Measurements from ENCODE around the gene AGTRAP. TPM values are rescaled to one million over a fixed set of nuclear protein-coding genes. Genes with fewer than 3 reads are reported as not detected.

AGTRAP gene
- total and polyA plus RNA-seq, 9 of the 15 experiments (the other 6 are each of a cell fraction or from before 2014, with no cell fraction given): 26.8 to 105 (median 57.5) TPM

DNA sequence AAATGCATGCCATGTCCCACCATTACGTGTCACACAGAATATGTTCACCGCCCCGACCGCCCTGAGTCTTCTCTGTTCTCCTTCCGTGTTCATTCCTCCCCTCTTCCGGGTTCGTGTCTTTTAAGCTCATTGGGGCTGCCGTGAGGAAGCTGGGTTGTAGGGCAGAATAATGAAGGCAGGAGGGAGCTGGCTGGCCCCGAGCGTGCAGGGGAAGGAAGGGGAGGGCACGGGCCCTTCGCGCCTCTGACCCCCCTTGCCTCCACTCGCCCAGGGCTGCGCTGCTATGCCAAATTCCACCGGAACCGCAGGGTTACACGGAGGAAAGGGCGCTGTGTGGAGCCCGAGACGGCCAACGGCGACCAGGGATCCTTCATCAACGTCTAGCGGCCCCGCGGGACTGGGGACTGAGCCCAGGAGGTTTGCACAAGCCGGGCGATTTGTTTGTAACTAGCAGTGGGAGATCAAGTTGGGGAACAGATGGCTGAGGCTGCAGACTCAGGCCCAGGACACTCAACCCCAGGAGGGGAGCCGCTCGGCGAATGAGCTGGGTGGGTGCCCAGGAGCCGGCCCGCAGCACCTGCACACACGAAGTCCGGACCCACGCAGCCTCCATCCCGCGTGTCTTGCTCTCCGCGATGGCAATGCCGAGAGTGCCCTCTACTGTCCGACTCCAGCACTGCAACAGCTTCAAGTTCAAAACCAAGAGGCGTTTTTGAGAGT is 16.5 kb upstream of the AGTRAP start (continued):
- TF ChIP-seq ZNF175 (CRISPR knock-in tag; IDR thresholded peaks at IDR 0.05; ENCODE audit: low read depth) (no peak), MAFG (tag; conservative IDR thresholded peaks at IDR 0.05) (no peak), ZNF133 (CRISPR knock-in tag; IDR thresholded peaks at IDR 0.05) (no peak), HNRNPL (IDR thresholded peaks at IDR 0.05; ENCODE audit: low read depth, low read length) (no peak), ZNF584 (CRISPR knock-in tag; IDR thresholded peaks at IDR 0.05; ENCODE audit: low read depth) (no peak), ZNF324 (CRISPR knock-in tag; IDR thresholded peaks at IDR 0.05) (no peak), HMGN3 (IDR thresholded peaks at IDR 0.05; ENCODE audit: borderline replicate concordance, extremely low read depth, insufficient read length, low read depth, low read length) (no peak), ZNF316 (IDR thresholded peaks at IDR 0.05) (no peak), ZNF174 (CRISPR knock-in tag; IDR thresholded peaks at IDR 0.05) (no peak), MYBL2 (IDR thresholded peaks at IDR 0.05; ENCODE audit: low read depth) (no peak), MYBL2 (CRISPR knock-in tag; IDR thresholded peaks at IDR 0.05; ENCODE audit: borderline replicate concordance) (no peak), EGR1 (conservative IDR thresholded peaks at IDR 0.05) (peak; percentile 16; the same call in 1 of the 2 replicates), RBM15 (IDR thresholded peaks at IDR 0.05; ENCODE audit: insufficient read depth, low read length) (no peak), DMBX1 (CRISPR knock-in tag; IDR thresholded peaks at IDR 0.05; ENCODE audit: borderline replicate concordance) (no peak), SUPT5H (IDR thresholded peaks at IDR 0.05) (no peak), TCF3 (CRISPR knock-in tag; IDR thresholded peaks at IDR 0.05) (no peak)
- TF ChIP-seq, protein P1, sequence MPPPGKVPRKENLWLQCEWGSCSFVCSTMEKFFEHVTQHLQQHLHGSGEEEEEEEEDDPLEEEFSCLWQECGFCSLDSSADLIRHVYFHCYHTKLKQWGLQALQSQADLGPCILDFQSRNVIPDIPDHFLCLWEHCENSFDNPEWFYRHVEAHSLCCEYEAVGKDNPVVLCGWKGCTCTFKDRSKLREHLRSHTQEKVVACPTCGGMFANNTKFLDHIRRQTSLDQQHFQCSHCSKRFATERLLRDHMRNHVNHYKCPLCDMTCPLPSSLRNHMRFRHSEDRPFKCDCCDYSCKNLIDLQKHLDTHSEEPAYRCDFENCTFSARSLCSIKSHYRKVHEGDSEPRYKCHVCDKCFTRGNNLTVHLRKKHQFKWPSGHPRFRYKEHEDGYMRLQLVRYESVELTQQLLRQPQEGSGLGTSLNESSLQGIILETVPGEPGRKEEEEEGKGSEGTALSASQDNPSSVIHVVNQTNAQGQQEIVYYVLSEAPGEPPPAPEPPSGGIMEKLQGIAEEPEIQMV (tag; conservative IDR thresholded peaks at IDR 0.05; ENCODE audit: low read depth): no peak
- TF ChIP-seq, protein P2, sequence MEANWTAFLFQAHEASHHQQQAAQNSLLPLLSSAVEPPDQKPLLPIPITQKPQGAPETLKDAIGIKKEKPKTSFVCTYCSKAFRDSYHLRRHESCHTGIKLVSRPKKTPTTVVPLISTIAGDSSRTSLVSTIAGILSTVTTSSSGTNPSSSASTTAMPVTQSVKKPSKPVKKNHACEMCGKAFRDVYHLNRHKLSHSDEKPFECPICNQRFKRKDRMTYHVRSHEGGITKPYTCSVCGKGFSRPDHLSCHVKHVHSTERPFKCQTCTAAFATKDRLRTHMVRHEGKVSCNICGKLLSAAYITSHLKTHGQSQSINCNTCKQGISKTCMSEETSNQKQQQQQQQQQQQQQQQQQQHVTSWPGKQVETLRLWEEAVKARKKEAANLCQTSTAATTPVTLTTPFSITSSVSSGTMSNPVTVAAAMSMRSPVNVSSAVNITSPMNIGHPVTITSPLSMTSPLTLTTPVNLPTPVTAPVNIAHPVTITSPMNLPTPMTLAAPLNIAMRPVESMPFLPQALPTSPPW (CRISPR knock-in tag; IDR thresholded peaks at IDR 0.05): peak; percentile 54
- TF ChIP-seq, protein P3, sequence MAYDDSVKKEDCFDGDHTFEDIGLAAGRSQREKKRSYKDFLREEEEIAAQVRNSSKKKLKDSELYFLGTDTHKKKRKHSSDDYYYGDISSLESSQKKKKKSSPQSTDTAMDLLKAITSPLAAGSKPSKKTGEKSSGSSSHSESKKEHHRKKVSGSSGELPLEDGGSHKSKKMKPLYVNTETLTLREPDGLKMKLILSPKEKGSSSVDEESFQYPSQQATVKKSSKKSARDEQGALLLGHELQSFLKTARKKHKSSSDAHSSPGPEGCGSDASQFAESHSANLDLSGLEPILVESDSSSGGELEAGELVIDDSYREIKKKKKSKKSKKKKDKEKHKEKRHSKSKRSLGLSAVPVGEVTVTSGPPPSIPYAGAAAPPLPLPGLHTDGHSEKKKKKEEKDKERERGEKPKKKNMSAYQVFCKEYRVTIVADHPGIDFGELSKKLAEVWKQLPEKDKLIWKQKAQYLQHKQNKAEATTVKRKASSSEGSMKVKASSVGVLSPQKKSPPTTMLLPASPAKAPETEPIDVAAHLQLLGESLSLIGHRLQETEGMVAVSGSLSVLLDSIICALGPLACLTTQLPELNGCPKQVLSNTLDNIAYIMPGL (CRISPR knock-in tag; IDR thresholded peaks at IDR 0.05): peak; percentile 61; the same call in 1 of the 2 replicates
- TF ChIP-seq, protein P4, sequence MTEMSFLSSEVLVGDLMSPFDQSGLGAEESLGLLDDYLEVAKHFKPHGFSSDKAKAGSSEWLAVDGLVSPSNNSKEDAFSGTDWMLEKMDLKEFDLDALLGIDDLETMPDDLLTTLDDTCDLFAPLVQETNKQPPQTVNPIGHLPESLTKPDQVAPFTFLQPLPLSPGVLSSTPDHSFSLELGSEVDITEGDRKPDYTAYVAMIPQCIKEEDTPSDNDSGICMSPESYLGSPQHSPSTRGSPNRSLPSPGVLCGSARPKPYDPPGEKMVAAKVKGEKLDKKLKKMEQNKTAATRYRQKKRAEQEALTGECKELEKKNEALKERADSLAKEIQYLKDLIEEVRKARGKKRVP (CRISPR knock-in tag; IDR thresholded peaks at IDR 0.05): no peak
- TF ChIP-seq, protein P5, sequence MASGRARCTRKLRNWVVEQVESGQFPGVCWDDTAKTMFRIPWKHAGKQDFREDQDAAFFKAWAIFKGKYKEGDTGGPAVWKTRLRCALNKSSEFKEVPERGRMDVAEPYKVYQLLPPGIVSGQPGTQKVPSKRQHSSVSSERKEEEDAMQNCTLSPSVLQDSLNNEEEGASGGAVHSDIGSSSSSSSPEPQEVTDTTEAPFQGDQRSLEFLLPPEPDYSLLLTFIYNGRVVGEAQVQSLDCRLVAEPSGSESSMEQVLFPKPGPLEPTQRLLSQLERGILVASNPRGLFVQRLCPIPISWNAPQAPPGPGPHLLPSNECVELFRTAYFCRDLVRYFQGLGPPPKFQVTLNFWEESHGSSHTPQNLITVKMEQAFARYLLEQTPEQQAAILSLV (tag; IDR thresholded peaks at IDR 0.05): no peak
